ENCODE measurements around the gene WASHC3. TPM values are rescaled to one million over a fixed set of nuclear protein-coding genes. Genes with fewer than 3 reads are reported as not detected.

WASHC3 gene
- total and polyA plus RNA-seq, 2 experiments from 2014 or later, result 6.6 to 24.6 TPM

DNA sequence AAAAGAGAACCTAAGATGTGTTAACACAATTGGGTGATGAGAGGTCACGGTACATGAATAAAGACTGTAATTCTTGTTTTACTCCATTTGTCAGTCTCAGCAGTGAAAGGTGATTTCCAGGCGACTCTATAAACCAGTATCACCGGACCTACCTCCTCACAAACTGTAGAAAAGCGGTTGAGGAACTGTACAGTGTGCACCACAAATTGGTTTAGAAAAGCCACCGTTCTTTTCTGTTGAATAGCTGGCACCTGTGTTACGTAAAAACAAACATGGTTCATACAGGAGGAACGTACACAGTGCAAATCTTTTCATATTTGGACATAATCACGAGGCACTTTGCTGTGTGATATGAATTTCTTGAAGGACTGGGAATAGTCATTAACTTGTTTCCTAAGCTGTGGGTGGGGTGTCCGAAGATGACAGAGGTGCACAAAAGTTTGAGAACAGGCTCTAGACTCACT is 663 bp downstream of the WASHC3 start:
- DNase-seq (ENCODE audit: low spot score) (no peak), ATAC-seq (no peak)
- H3F3A ChIP-seq (replicated peaks; ENCODE audit: low read depth), result no peaks in the 10 kb centered on the region
- H3K4me1 ChIP-seq (ENCODE audit: insufficient read depth), result peaks cover 5% of the 10 kb centered on the region; the same call in 1 of the 2 replicates
- peak overlapping the region; percentile 61; the same call in 1 of the 2 replicates for H3K27ac Mint-ChIP-seq
- TF ChIP-seq CREB1 (CRISPR knock-in tag; IDR thresholded peaks at IDR 0.05; ENCODE audit: low read depth) (no peak), ETS1 (IDR thresholded peaks at IDR 0.05) (no peak), POLR2AphosphoS5 (IDR thresholded peaks at IDR 0.05; ENCODE audit: low read depth) (no peak), ZNF331 (CRISPR knock-in tag; IDR thresholded peaks at IDR 0.05; ENCODE audit: low read depth) (no peak), JUNB (IDR thresholded peaks at IDR 0.05; ENCODE audit: unreplicated experiment) (no peak), EZH2 (IDR thresholded peaks at IDR 0.05; ENCODE audit: low read depth, unreplicated experiment) (no peak), NANOG (IDR thresholded peaks at IDR 0.05; ENCODE audit: borderline replicate concordance) (no peak), EZH2phosphoT487 (IDR thresholded peaks at IDR 0.05; ENCODE audit: unreplicated experiment) (no peak), STAT1 (IDR thresholded peaks at IDR 0.05; ENCODE audit: unreplicated experiment) (no peak), ZNF114 (CRISPR knock-in tag; IDR thresholded peaks at IDR 0.05) (no peak)
- TF ChIP-seq, protein P1, sequence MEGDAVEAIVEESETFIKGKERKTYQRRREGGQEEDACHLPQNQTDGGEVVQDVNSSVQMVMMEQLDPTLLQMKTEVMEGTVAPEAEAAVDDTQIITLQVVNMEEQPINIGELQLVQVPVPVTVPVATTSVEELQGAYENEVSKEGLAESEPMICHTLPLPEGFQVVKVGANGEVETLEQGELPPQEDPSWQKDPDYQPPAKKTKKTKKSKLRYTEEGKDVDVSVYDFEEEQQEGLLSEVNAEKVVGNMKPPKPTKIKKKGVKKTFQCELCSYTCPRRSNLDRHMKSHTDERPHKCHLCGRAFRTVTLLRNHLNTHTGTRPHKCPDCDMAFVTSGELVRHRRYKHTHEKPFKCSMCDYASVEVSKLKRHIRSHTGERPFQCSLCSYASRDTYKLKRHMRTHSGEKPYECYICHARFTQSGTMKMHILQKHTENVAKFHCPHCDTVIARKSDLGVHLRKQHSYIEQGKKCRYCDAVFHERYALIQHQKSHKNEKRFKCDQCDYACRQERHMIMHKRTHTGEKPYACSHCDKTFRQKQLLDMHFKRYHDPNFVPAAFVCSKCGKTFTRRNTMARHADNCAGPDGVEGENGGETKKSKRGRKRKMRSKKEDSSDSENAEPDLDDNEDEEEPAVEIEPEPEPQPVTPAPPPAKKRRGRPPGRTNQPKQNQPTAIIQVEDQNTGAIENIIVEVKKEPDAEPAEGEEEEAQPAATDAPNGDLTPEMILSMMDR (conservative IDR thresholded peaks at IDR 0.05; ENCODE audit: low read depth in 2 of 2), result no peak
- TF ChIP-seq, protein P2, sequence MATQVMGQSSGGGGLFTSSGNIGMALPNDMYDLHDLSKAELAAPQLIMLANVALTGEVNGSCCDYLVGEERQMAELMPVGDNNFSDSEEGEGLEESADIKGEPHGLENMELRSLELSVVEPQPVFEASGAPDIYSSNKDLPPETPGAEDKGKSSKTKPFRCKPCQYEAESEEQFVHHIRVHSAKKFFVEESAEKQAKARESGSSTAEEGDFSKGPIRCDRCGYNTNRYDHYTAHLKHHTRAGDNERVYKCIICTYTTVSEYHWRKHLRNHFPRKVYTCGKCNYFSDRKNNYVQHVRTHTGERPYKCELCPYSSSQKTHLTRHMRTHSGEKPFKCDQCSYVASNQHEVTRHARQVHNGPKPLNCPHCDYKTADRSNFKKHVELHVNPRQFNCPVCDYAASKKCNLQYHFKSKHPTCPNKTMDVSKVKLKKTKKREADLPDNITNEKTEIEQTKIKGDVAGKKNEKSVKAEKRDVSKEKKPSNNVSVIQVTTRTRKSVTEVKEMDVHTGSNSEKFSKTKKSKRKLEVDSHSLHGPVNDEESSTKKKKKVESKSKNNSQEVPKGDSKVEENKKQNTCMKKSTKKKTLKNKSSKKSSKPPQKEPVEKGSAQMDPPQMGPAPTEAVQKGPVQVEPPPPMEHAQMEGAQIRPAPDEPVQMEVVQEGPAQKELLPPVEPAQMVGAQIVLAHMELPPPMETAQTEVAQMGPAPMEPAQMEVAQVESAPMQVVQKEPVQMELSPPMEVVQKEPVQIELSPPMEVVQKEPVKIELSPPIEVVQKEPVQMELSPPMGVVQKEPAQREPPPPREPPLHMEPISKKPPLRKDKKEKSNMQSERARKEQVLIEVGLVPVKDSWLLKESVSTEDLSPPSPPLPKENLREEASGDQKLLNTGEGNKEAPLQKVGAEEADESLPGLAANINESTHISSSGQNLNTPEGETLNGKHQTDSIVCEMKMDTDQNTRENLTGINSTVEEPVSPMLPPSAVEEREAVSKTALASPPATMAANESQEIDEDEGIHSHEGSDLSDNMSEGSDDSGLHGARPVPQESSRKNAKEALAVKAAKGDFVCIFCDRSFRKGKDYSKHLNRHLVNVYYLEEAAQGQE (IDR thresholded peaks at IDR 0.05; ENCODE audit: unreplicated experiment), result no peak
- TF ChIP-seq, protein P3, sequence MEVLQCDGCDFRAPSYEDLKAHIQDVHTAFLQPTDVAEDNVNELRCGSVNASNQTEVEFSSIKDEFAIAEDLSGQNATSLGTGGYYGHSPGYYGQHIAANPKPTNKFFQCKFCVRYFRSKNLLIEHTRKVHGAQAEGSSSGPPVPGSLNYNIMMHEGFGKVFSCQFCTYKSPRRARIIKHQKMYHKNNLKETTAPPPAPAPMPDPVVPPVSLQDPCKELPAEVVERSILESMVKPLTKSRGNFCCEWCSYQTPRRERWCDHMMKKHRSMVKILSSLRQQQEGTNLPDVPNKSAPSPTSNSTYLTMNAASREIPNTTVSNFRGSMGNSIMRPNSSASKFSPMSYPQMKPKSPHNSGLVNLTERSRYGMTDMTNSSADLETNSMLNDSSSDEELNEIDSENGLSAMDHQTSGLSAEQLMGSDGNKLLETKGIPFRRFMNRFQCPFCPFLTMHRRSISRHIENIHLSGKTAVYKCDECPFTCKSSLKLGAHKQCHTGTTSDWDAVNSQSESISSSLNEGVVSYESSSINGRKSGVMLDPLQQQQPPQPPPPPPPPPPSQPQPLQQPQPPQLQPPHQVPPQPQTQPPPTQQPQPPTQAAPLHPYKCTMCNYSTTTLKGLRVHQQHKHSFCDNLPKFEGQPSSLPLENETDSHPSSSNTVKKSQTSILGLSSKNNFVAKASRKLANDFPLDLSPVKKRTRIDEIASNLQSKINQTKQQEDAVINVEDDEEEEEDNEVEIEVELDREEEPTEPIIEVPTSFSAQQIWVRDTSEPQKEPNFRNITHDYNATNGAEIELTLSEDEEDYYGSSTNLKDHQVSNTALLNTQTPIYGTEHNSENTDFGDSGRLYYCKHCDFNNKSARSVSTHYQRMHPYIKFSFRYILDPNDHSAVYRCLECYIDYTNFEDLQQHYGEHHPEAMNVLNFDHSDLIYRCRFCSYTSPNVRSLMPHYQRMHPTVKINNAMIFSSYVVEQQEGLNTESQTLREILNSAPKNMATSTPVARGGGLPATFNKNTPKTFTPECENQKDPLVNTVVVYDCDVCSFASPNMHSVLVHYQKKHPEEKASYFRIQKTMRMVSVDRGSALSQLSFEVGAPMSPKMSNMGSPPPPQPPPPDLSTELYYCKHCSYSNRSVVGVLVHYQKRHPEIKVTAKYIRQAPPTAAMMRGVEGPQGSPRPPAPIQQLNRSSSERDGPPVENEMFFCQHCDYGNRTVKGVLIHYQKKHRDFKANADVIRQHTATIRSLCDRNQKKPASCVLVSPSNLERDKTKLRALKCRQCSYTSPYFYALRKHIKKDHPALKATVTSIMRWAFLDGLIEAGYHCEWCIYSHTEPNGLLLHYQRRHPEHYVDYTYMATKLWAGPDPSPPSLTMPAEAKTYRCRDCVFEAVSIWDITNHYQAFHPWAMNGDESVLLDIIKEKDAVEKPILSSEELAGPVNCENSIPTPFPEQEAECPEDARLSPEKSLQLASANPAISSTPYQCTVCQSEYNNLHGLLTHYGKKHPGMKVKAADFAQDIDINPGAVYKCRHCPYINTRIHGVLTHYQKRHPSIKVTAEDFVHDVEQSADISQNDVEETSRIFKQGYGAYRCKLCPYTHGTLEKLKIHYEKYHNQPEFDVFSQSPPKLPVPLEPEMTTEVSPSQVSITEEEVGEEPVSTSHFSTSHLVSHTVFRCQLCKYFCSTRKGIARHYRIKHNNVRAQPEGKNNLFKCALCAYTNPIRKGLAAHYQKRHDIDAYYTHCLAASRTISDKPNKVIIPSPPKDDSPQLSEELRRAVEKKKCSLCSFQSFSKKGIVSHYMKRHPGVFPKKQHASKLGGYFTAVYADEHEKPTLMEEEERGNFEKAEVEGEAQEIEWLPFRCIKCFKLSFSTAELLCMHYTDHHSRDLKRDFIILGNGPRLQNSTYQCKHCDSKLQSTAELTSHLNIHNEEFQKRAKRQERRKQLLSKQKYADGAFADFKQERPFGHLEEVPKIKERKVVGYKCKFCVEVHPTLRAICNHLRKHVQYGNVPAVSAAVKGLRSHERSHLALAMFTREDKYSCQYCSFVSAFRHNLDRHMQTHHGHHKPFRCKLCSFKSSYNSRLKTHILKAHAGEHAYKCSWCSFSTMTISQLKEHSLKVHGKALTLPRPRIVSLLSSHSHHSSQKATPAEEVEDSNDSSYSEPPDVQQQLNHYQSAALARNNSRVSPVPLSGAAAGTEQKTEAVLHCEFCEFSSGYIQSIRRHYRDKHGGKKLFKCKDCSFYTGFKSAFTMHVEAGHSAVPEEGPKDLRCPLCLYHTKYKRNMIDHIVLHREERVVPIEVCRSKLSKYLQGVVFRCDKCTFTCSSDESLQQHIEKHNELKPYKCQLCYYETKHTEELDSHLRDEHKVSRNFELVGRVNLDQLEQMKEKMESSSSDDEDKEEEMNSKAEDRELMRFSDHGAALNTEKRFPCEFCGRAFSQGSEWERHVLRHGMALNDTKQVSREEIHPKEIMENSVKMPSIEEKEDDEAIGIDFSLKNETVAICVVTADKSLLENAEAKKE (CRISPR knock-in tag; IDR thresholded peaks at IDR 0.05), result no peak
- H3K27me3 Mint-ChIP-seq (ENCODE audit: insufficient read depth, low read depth, poor library complexity), result peaks cover 2% of the 10 kb centered on the region
- H3K9me3 Mint-ChIP-seq, result no peaks in the 10 kb centered on the region
- no peaks in the 10 kb centered on the region for H4K20me1 ChIP-seq (replicated peaks; ENCODE audit: insufficient read depth)
- peak overlapping the region; percentile 68 for H3K4me3 ChIP-seq
- H3K36me3 ChIP-seq (ENCODE audit: insufficient read depth), result no peaks in the 10 kb centered on the region
- peak overlapping the region; percentile 83 for H3K4me3 Mint-ChIP-seq
- H3K36me3 Mint-ChIP-seq (ENCODE audit: low read depth), result no peaks in the 10 kb centered on the region
- H3K9me2 ChIP-seq (ENCODE audit: insufficient read depth), result 0 out of 2 replicates have a peak, but pooled peaks cover 7% of the 10 kb centered on the region
- no peaks in the 10 kb centered on the region for H3K27me3 ChIP-seq (ENCODE audit: insufficient read depth)
- no peaks in the 10 kb centered on the region for H3K4me1 Mint-ChIP-seq
- H2AFZ ChIP-seq, result peak overlapping the region; percentile 82
- no peaks in the 10 kb centered on the region for H3K79me2 ChIP-seq (replicated peaks; ENCODE audit: insufficient read depth)
- peak overlapping the region; percentile 86 for H3K4me2 ChIP-seq
- no peak overlapping the region for H3K27ac ChIP-seq (ENCODE audit: low read depth)
